Measurements from ENCODE around the gene MICAL3.

DNA sequence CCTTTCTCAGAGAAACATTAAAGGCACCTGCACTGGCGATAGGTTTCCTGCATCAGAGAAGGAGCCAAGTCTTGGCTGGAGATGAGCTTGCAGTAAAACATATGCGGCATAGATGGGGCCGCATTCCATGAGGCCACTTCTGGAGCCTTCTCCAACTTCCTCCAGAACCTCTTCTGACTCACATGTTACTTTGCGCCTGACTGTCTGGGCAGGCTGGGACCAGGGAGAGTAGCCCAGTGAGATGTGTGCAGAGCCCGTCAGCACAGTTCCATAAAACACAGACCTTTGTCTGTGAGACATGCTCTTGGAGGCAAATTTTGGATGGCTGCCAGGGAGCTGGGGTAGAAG lies 194.7 kb downstream of the MICAL3 start:
- TF ChIP-seq, protein P1, sequence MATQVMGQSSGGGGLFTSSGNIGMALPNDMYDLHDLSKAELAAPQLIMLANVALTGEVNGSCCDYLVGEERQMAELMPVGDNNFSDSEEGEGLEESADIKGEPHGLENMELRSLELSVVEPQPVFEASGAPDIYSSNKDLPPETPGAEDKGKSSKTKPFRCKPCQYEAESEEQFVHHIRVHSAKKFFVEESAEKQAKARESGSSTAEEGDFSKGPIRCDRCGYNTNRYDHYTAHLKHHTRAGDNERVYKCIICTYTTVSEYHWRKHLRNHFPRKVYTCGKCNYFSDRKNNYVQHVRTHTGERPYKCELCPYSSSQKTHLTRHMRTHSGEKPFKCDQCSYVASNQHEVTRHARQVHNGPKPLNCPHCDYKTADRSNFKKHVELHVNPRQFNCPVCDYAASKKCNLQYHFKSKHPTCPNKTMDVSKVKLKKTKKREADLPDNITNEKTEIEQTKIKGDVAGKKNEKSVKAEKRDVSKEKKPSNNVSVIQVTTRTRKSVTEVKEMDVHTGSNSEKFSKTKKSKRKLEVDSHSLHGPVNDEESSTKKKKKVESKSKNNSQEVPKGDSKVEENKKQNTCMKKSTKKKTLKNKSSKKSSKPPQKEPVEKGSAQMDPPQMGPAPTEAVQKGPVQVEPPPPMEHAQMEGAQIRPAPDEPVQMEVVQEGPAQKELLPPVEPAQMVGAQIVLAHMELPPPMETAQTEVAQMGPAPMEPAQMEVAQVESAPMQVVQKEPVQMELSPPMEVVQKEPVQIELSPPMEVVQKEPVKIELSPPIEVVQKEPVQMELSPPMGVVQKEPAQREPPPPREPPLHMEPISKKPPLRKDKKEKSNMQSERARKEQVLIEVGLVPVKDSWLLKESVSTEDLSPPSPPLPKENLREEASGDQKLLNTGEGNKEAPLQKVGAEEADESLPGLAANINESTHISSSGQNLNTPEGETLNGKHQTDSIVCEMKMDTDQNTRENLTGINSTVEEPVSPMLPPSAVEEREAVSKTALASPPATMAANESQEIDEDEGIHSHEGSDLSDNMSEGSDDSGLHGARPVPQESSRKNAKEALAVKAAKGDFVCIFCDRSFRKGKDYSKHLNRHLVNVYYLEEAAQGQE (IDR thresholded peaks at IDR 0.05; ENCODE audit: insufficient read depth in 1 of 2, low read depth in 2 of 2, low read length in 1 of 2), result no peak
- TF ChIP-seq POLR2AphosphoS5 (IDR thresholded peaks at IDR 0.05; ENCODE audit: low read depth, low read length), result no peak

Data from Panc1 (cell line).